ENCODE data around the gene TRPM1. TPM values are rescaled to one million over a fixed set of nuclear protein-coding genes. Genes with fewer than 3 reads are reported as not detected.

The TRPM1 gene
- total RNA-seq, 1 donor from 2014 or later: not detected

- no peak for DNase-seq (ENCODE audit: low read depth)
- Histone ChIP-seq H3K27me3 (ENCODE audit: control insufficient read depth, insufficient read depth, low read length) (no peaks in the 10 kb centered on the region), H3K36me3 (ENCODE audit: control insufficient read depth, insufficient read depth, low read length) (no peaks in the 10 kb centered on the region), H3K4me3 (ENCODE audit: low read depth, low read length) (no peak overlapping the region)
- TF ChIP-seq, protein P1, sequence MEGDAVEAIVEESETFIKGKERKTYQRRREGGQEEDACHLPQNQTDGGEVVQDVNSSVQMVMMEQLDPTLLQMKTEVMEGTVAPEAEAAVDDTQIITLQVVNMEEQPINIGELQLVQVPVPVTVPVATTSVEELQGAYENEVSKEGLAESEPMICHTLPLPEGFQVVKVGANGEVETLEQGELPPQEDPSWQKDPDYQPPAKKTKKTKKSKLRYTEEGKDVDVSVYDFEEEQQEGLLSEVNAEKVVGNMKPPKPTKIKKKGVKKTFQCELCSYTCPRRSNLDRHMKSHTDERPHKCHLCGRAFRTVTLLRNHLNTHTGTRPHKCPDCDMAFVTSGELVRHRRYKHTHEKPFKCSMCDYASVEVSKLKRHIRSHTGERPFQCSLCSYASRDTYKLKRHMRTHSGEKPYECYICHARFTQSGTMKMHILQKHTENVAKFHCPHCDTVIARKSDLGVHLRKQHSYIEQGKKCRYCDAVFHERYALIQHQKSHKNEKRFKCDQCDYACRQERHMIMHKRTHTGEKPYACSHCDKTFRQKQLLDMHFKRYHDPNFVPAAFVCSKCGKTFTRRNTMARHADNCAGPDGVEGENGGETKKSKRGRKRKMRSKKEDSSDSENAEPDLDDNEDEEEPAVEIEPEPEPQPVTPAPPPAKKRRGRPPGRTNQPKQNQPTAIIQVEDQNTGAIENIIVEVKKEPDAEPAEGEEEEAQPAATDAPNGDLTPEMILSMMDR (IDR thresholded peaks at IDR 0.05; ENCODE audit: insufficient read depth, low read length, poor library complexity, severe bottlenecking): no peak
These were observed 131.8 kb downstream of the TRPM1 start for GRCh38 chr15:30969724-30970123.

DNA sequence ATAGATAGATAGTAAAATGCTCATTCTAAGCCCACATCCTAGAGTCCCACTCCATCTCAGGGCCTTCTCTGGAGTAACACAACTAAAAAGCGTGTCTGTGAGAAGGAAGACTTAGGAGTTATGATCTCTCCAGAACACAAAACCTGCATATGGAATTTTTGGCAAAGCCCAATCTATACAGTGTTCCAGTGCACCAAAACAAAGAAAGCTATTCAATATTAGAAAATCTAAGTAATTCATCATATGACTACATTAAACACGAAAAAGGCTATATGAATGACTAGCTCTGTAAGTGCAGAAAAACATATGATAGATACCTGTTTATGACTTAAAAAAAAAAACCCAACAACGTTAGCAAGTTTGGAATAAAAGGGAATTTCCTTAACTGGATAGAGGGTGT, 137.8 kb downstream of the TRPM1 start:
- H3K4me3 ChIP-seq (ENCODE audit: low read depth, low read length): no peak overlapping the region
- H3K27me3 ChIP-seq (ENCODE audit: control insufficient read depth, insufficient read depth, low read length): no peaks in the 10 kb centered on the region
- H3K36me3 ChIP-seq (ENCODE audit: control insufficient read depth, insufficient read depth, low read length): no peaks in the 10 kb centered on the region

GRCh38 chr15:30962659-30963058, 138.9 kb downstream of the TRPM1 start:
- no peak for DNase-seq (ENCODE audit: low read depth)
- Histone ChIP-seq H3K36me3 (ENCODE audit: control insufficient read depth, insufficient read depth, low read length) (no peaks in the 10 kb centered on the region), H3K27me3 (ENCODE audit: control insufficient read depth, insufficient read depth, low read length) (no peaks in the 10 kb centered on the region), H3K4me3 (ENCODE audit: low read depth, low read length) (no peak overlapping the region)
- TF ChIP-seq, protein P1 (IDR thresholded peaks at IDR 0.05; ENCODE audit: insufficient read depth, low read length, poor library complexity, severe bottlenecking): no peak

More for the DNA sequence above, 137.8 kb downstream of the TRPM1 start:
- DNase-seq (ENCODE audit: low read depth): no peak
- TF ChIP-seq, protein P1 (IDR thresholded peaks at IDR 0.05; ENCODE audit: insufficient read depth, low read length, poor library complexity, severe bottlenecking): no peak

DNA sequence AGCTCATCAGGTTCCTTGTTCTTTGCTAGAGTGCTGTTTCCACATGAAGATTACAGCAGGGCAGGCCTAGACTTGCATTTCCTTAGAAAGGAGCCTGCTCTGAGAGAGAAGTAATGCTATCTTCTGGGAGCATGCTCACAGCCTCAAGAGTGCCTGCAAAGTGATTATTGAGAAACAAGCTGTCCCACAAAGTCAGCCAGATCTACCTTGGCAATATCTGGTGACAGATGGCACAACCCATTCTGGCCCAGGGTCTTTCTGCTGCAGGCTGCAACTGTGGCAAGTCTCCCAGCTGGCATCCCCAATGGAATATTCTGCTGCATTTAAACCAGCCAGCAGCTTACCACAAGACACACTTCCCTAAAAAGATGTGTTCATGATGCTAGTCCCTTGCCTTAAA, 139.4 kb downstream of the TRPM1 start:
- DNase-seq (ENCODE audit: low read depth): no peak
- H3K4me3 ChIP-seq (ENCODE audit: low read depth, low read length): no peak overlapping the region
- no peaks in the 10 kb centered on the region for H3K27me3 ChIP-seq (ENCODE audit: control insufficient read depth, insufficient read depth, low read length)
- TF ChIP-seq, protein P1 (IDR thresholded peaks at IDR 0.05; ENCODE audit: insufficient read depth, low read length, poor library complexity, severe bottlenecking): no peak
- H3K36me3 ChIP-seq (ENCODE audit: control insufficient read depth, insufficient read depth, low read length): no peaks in the 10 kb centered on the region

DNA sequence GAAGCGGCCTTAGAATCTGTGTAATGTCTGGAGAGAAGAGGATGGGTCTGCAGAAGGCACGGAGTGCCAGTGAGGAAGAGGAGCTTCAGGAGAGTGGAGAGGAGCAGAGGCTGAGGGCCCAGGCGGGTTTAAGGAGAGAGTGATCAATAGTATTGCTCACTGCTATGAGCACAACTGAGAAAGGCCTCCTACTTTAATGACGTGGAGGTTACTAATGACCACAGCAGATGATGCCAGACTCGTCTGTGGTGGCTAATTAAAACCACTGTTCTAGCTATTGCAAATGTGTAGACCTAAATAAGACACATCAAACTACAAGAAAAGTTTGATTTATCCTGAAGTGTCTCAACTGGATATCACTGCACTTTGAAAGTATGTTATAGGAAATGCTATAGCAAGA, 143.3 kb downstream of the TRPM1 start:
- TF ChIP-seq, protein P1 (IDR thresholded peaks at IDR 0.05; ENCODE audit: insufficient read depth, low read length, poor library complexity, severe bottlenecking): no peak
- DNase-seq (ENCODE audit: low read depth): no peak
- no peaks in the 10 kb centered on the region for H3K36me3 ChIP-seq (ENCODE audit: control insufficient read depth, insufficient read depth, low read length)
- no peak overlapping the region for H3K4me3 ChIP-seq (ENCODE audit: low read depth, low read length)
- H3K27me3 ChIP-seq (ENCODE audit: control insufficient read depth, insufficient read depth, low read length): no peaks in the 10 kb centered on the region

Data from kidney epithelial cell (primary cell).